ENCODE data around the gene CARS1. TPM values are rescaled to one million over a fixed set of nuclear protein-coding genes. Genes with fewer than 3 reads are reported as not detected.

The CARS1 gene
- polyA plus RNA-seq, 3 donors: 30.9 to 46.8 (median 35.7) TPM

GRCh38 chr11:3095712-3096361, 38.6 kb upstream of the CARS1 start:
- 93% methylated on average over 7 of the region's 15 CpGs for WGBS (ENCODE audit: insufficient coverage)
- peaks cover 26% of the 10 kb centered on the region for H3K4me1 Mint-ChIP-seq
- Histone ChIP-seq H2AFZ (ENCODE audit: insufficient read depth, low read depth, low read length, poor library complexity, severe bottlenecking) (no peak overlapping the region), H3K27me3 (ENCODE audit: control insufficient read depth in 2 of 2, insufficient read depth in 2 of 2, low read length in 2 of 2) (no peaks in the 10 kb centered on the region), H4K20me1 (ENCODE audit: insufficient read depth, low read length) (peaks cover 13% of the 10 kb centered on the region), H3K4me3 (replicated peaks in 1 of 3; ENCODE audit: low read depth in 2 of 3, low read length in 3 of 3) (no peak overlapping the region), H3K27ac (ENCODE audit: low read depth in 1 of 2, low read length in 2 of 2) (no peak overlapping the region), H3K4me2 (replicated peaks; ENCODE audit: extremely low read depth, low read length, poor library complexity, severe bottlenecking) (no peak overlapping the region), H3K79me2 (ENCODE audit: insufficient read depth, low read length) (no peaks in the 10 kb centered on the region), H3K9me3 (replicated peaks in 1 of 2; ENCODE audit: control insufficient read depth in 1 of 2, insufficient read depth in 1 of 2, low read length in 2 of 2) (no peaks in the 10 kb centered on the region), H3K9ac (ENCODE audit: insufficient read depth, low read length, poor library complexity, severe bottlenecking) (no peak overlapping the region), H3K36me3 (replicated peaks in 1 of 2; ENCODE audit: control insufficient read depth in 1 of 2, insufficient read depth in 2 of 2, low read length in 2 of 2) (peaks cover 31 to 75% of the 10 kb centered on the region in 2 donors), H3K4me1 (ENCODE audit: control insufficient read depth in 1 of 2, insufficient read depth in 2 of 2, low read length in 2 of 2) (peaks cover 20 to 27% of the 10 kb centered on the region in 2 donors)
- TF ChIP-seq CTCF (IDR thresholded peaks at IDR 0.05): no peak
- DNase-seq: no peak
- intact Hi-C loops (cut with micrococcal nuclease): no loop called here
- H3K4me3 Mint-ChIP-seq: no peak overlapping the region
- peak overlapping the region in 1 of 7 donors; percentile 18 for H3K27ac Mint-ChIP-seq
- H3K36me3 Mint-ChIP-seq: peaks cover 43 to 82% of the 10 kb centered on the region in 2 donors
- no peaks in the 10 kb centered on the region for H3K9me3 Mint-ChIP-seq
- no peaks in the 10 kb centered on the region for H3K27me3 Mint-ChIP-seq (ENCODE audit: low read depth in 3 of 3)

- peak overlapping the region in 1 of 7 donors; percentile 73 for H3K27ac Mint-ChIP-seq
- H3K27me3 ChIP-seq (ENCODE audit: control insufficient read depth in 2 of 2, insufficient read depth in 2 of 2, low read length in 2 of 2): no peaks in the 10 kb centered on the region
- no peaks in the 10 kb centered on the region for H3K9me3 ChIP-seq (replicated peaks in 1 of 2; ENCODE audit: control insufficient read depth in 1 of 2, insufficient read depth in 1 of 2, low read length in 2 of 2)
- H3K9me3 Mint-ChIP-seq: no peaks in the 10 kb centered on the region
- intact Hi-C loops (cut with micrococcal nuclease): loop anchor here (5.0 kb wide), 3 partner anchors 57 to 562 kb away; no protein-coding TSS in a partner anchor
- H3K79me2 ChIP-seq (ENCODE audit: insufficient read depth, low read length): no peaks in the 10 kb centered on the region
- whole genome bisulfite sequencing (ENCODE audit: insufficient coverage): 98% methylated on average over 18 of the region's 21 CpGs
- H3K4me2 ChIP-seq (replicated peaks; ENCODE audit: extremely low read depth, low read length, poor library complexity, severe bottlenecking): no peak overlapping the region
- H3K4me3 Mint-ChIP-seq: no peak overlapping the region
- H3K4me1 ChIP-seq (ENCODE audit: control insufficient read depth in 1 of 2, insufficient read depth in 2 of 2, low read length in 2 of 2): peaks cover 9 to 12% of the 10 kb centered on the region in 2 donors
- H3K9ac ChIP-seq (ENCODE audit: insufficient read depth, low read length, poor library complexity, severe bottlenecking): no peak overlapping the region
- H3K4me3 ChIP-seq (replicated peaks in 1 of 3; ENCODE audit: low read depth in 2 of 3, low read length in 3 of 3): no peak overlapping the region
- no peak overlapping the region for H2AFZ ChIP-seq (ENCODE audit: insufficient read depth, low read depth, low read length, poor library complexity, severe bottlenecking)
- DNase-seq: no peak
- TF ChIP-seq CTCF (IDR thresholded peaks at IDR 0.05): no peak
- H3K27ac ChIP-seq (ENCODE audit: low read depth in 1 of 2, low read length in 2 of 2): no peak overlapping the region
- peaks cover 13% of the 10 kb centered on the region for H4K20me1 ChIP-seq (ENCODE audit: insufficient read depth, low read length)
- H3K4me1 Mint-ChIP-seq: peaks cover 14% of the 10 kb centered on the region
- peaks cover 42 to 79% of the 10 kb centered on the region in 2 donors for H3K36me3 ChIP-seq (replicated peaks in 1 of 2; ENCODE audit: control insufficient read depth in 1 of 2, insufficient read depth in 2 of 2, low read length in 2 of 2)
- no peaks in the 10 kb centered on the region for H3K27me3 Mint-ChIP-seq (ENCODE audit: low read depth in 3 of 3)
- peaks cover 47 to 86% of the 10 kb centered on the region in 2 donors for H3K36me3 Mint-ChIP-seq
Observed at GRCh38 chr11:3094223-3094824, 37.1 kb upstream of the CARS1 start.

All from CD14-positive monocyte (primary cell).